PC-9 (cell line): Measurements from ENCODE around the gene PER3. TPM values are rescaled to one million over a fixed set of nuclear protein-coding genes. Genes with fewer than 3 reads are reported as not detected.

ENCODE experiments used
- BruUV-seq: library from RNA; stranded (reverse); fragments of 400-500 nt; replicated peaks from 2 replicates; lab custom pipeline; 2021; lab: Mats Ljungman, UMichigan
- CTCF ChIA-PET: fragments of 300-600 bp; sonication (Branson Sonifier 250); formaldehyde crosslinking; loops from one replicate; lab custom pipeline; 2022; ENCODE audit warnings: antibody characterized with exemption; lab: Charles Lee
- POLR2A ChIA-PET: fragments of 300-600 bp; sonication (Branson Sonifier 250); formaldehyde crosslinking; loops from one replicate; lab custom pipeline; 2022; ENCODE audit warnings: antibody characterized with exemption; ENCODE audit not compliant: unreplicated experiment; lab: Charles Lee
- DNase-seq, 2 experiments: peaks; one replicate each; pipeline versions ENCODE4 v3.0.0 to v3.0.0-alpha.2; 2015 to 2022; ENCODE audit warnings: mixed read lengths in 1 of 2
- H2AFZ ChIP-seq: fragments of 200-600 bp; sonication (generic); 2 replicates; pipeline ENCODE4 v1.8.1; 2017; ENCODE audit warnings: antibody characterized with exemption
- H3F3A ChIP-seq: fragments of 200-600 bp; sonication (generic); 2 replicates; pipeline ENCODE4 v1.8.1; 2017; ENCODE audit warnings: antibody characterized with exemption, mild to moderate bottlenecking, low read depth; ENCODE audit not compliant: insufficient read depth
- H3K27ac ChIP-seq: fragments of 200-600 bp; sonication (generic); 2 replicates; pipeline ENCODE4 v1.6.1; 2016; ENCODE audit warnings: mixed run types
- H3K27me3 ChIP-seq: fragments of 200-600 bp; sonication (generic); 2 replicates; pipeline ENCODE4 v1.6.1; 2016; ENCODE audit warnings: low read depth, mixed run types; ENCODE audit not compliant: insufficient read depth
- H3K36me3 ChIP-seq: fragments of 200-600 bp; sonication (generic); 2 replicates; pipeline ENCODE4 v1.6.1; 2016; ENCODE audit warnings: low read depth, mixed run types
- H3K4me1 ChIP-seq: fragments of 200-600 bp; sonication (generic); replicated peaks from 2 replicates; pipeline ENCODE4 v1.6.1; 2016; ENCODE audit warnings: mixed run types; ENCODE audit not compliant: insufficient read depth
- H3K4me2 ChIP-seq: fragments of 200-600 bp; sonication (generic); 2 replicates; pipeline ENCODE4 v1.6.1; 2017; ENCODE audit warnings: mixed run types
- H3K4me3 ChIP-seq: fragments of 200-600 bp; sonication (generic); 2 replicates; pipeline ENCODE4 v1.6.1; 2016; ENCODE audit warnings: mixed run types
- H3K79me2 ChIP-seq: fragments of 200-600 bp; sonication (generic); 2 replicates; pipeline ENCODE4 v1.6.1; 2017; ENCODE audit warnings: low read depth, mixed run types
- H3K9me2 ChIP-seq: fragments of 200-600 bp; sonication (generic); 2 replicates; pipeline ENCODE4 v1.8.1; 2017; ENCODE audit warnings: mild to moderate bottlenecking; ENCODE audit not compliant: insufficient read depth
- H3K9me3 ChIP-seq: fragments of 200-600 bp; sonication (generic); 2 replicates; pipeline ENCODE4 v1.8.1; 2016; ENCODE audit warnings: low read depth; ENCODE audit not compliant: insufficient read depth
- H4K20me1 ChIP-seq: fragments of 200-600 bp; sonication (generic); 2 replicates; pipeline ENCODE4 v1.8.1; 2017; ENCODE audit not compliant: insufficient read depth
- CTCF ChIP-seq: fragments of 200-600 bp; sonication (generic); conservative IDR thresholded peaks from 2 replicates; pipeline ENCODE4 v1.6.1; 2017; ENCODE audit warnings: mixed run types, antibody characterized with exemption, mild to moderate bottlenecking, moderate library complexity
- EZH2 ChIP-seq: fragments of 200-600 bp; sonication (generic); IDR thresholded peaks from 2 replicates; pipeline ENCODE4 v1.8.0; 2017; ENCODE audit warnings: antibody characterized with exemption, low read depth
- intact Hi-C: fragments of 100-400 bp; cut with micrococcal nuclease; formaldehyde crosslinking; loops from one replicate; pipeline ENCODE4 v1.10.0; 2022; ENCODE audit not compliant: unreplicated experiment
- total RNA-seq: library from RNA; stranded (reverse); gene quantifications from 2 replicates; pipeline ENCODE4 v1.2.3, GENCODE V29; 2021

The PER3 gene
- total RNA-seq, 1 experiment from 2014 or later: 25.1 TPM

GRCh38 chr1:7865978-7866377 is 81.9 kb downstream of the PER3 start:
- TF ChIP-seq CTCF: no peak
- ChIA-PET CTCF (no interaction called here), POLR2A (no interaction called here)
- H4K20me1 ChIP-seq: no peaks in the 10 kb centered on the region
- H3K79me2 ChIP-seq: no peaks in the 10 kb centered on the region
- DNase-seq: no peak
- no TSS peak for BruUV-seq
- H3K4me3 ChIP-seq: no peak overlapping the region
- H2AFZ ChIP-seq: no peak overlapping the region
- H3K4me2 ChIP-seq: no peak overlapping the region
- no peak overlapping the region for H3K27ac ChIP-seq
- H3K9me3 ChIP-seq: no peaks in the 10 kb centered on the region
- no peaks in the 10 kb centered on the region for H3F3A ChIP-seq
- H3K9me2 ChIP-seq: no peaks in the 10 kb centered on the region
- H3K4me1 ChIP-seq: no peaks in the 10 kb centered on the region
- intact Hi-C loops: no loop called here
- H3K36me3 ChIP-seq: no peaks in the 10 kb centered on the region
- H3K27me3 ChIP-seq: no peaks in the 10 kb centered on the region

GRCh38 chr1:7868070-7868780 is 84.1 kb downstream of the PER3 start:
- H3K9me3 ChIP-seq: no peaks in the 10 kb centered on the region
- intact Hi-C loops: no loop called here
- H2AFZ ChIP-seq: no peak overlapping the region
- BruUV-seq: no TSS peak
- no peaks in the 10 kb centered on the region for H4K20me1 ChIP-seq
- DNase-seq: no peak
- H3K4me2 ChIP-seq: no peak overlapping the region
- TF ChIP-seq EZH2: no peak
- no peak for TF ChIP-seq CTCF
- CTCF ChIA-PET: no interaction called here
- H3K9me2 ChIP-seq: no peaks in the 10 kb centered on the region
- no peaks in the 10 kb centered on the region for H3K79me2 ChIP-seq
- POLR2A ChIA-PET: no interaction called here
- H3F3A ChIP-seq: no peaks in the 10 kb centered on the region
- H3K27ac ChIP-seq: no peak overlapping the region
- no peaks in the 10 kb centered on the region for H3K4me1 ChIP-seq
- H3K4me3 ChIP-seq: no peak overlapping the region
- H3K36me3 ChIP-seq: no peaks in the 10 kb centered on the region
- no peaks in the 10 kb centered on the region for H3K27me3 ChIP-seq

- no peaks in the 10 kb centered on the region for H3K9me3 ChIP-seq
- ChIA-PET CTCF (no interaction called here), POLR2A (no interaction called here)
- no peak overlapping the region for H2AFZ ChIP-seq
- no peaks in the 10 kb centered on the region for H3K79me2 ChIP-seq
- no peaks in the 10 kb centered on the region for H3K27me3 ChIP-seq
- no peak for TF ChIP-seq EZH2
- no peak for TF ChIP-seq CTCF
- intact Hi-C loops: no loop called here
- no peaks in the 10 kb centered on the region for H4K20me1 ChIP-seq
- no peaks in the 10 kb centered on the region for H3K9me2 ChIP-seq
- H3F3A ChIP-seq: no peaks in the 10 kb centered on the region
- H3K4me3 ChIP-seq: no peak overlapping the region
- no peak for DNase-seq
- H3K4me1 ChIP-seq: no peaks in the 10 kb centered on the region
- no peak overlapping the region for H3K4me2 ChIP-seq
- H3K36me3 ChIP-seq: no peaks in the 10 kb centered on the region
- no peak overlapping the region for H3K27ac ChIP-seq
- no TSS peak for BruUV-seq
Observed at GRCh38 chr1:7869136-7869920, 85.2 kb downstream of the PER3 start.
